Measurements from ENCODE around the gene SDHB.

DNA sequence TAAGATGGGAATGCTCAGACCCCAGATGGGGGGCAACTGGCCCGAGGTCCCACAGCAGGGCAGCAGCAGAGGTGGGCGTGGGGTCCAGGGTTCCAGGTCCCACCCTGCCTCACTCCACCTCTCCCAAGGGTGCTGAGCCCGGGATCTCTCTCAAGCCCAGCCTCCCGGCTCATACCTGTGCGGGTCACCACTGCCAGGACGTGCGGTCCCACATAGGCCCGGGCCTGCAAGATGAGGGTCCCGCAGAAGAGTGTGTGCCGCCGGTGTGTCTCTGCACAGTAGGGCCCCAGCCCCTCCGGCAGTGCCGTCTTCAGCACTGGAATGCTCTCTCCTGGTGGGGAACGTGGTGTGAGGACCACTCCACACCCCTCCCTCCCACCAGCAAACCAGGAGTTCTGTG lies 57.0 kb downstream of the SDHB start:
- TF ChIP-seq POLR2A (IDR thresholded peaks at IDR 0.05): no peak
- TF ChIP-seq, protein P1, sequence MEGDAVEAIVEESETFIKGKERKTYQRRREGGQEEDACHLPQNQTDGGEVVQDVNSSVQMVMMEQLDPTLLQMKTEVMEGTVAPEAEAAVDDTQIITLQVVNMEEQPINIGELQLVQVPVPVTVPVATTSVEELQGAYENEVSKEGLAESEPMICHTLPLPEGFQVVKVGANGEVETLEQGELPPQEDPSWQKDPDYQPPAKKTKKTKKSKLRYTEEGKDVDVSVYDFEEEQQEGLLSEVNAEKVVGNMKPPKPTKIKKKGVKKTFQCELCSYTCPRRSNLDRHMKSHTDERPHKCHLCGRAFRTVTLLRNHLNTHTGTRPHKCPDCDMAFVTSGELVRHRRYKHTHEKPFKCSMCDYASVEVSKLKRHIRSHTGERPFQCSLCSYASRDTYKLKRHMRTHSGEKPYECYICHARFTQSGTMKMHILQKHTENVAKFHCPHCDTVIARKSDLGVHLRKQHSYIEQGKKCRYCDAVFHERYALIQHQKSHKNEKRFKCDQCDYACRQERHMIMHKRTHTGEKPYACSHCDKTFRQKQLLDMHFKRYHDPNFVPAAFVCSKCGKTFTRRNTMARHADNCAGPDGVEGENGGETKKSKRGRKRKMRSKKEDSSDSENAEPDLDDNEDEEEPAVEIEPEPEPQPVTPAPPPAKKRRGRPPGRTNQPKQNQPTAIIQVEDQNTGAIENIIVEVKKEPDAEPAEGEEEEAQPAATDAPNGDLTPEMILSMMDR (IDR thresholded peaks at IDR 0.05): no peak
